GM12878 (cell line): ENCODE data around the gene AREG.

Experiments used
- SUZ12 ChIP-seq: fragments of 200-600 bp; sonication (generic); IDR thresholded peaks from one replicate; pipeline ENCODE4 v1.6.1; 2018; ENCODE audit warnings: antibody characterized with exemption, mild to moderate bottlenecking; ENCODE audit not compliant: unreplicated experiment
- TF ChIP-seq, protein P1 (sequence below): IDR thresholded peaks from 2 replicates; pipeline ENCODE4 v1.6.1; 2012; ENCODE audit warnings: low read depth, low read length, improper control_type of control experiment

DNA sequence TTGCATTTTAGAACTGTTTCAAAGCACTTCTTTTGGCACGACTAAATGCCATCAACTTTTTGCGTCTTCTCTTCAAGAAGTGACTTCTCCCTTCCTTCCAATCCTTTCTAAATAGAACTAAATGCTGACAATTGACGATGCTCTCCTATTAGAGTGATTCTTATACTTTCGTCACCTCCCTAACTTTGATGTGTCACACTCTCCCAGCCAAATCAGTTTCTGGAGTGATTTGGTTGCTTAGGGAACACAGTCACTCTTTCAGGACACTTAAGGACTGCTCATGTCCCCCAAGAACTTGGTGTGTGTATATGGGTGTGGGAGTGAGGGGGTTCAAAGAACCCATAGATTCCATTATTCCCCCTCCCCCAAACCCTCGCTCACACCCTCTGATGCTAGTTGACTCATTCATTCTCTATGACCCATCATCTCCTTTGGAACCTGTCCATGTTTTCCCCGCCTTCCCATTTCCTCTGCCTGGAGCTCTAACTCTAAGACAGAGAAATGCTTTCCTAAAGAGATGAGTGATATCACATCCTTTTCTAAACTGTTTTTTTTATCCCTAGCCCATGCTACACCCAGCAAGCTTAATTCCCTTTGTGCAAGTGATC is 26.8 kb upstream of the AREG start:
- TF ChIP-seq, protein P1, sequence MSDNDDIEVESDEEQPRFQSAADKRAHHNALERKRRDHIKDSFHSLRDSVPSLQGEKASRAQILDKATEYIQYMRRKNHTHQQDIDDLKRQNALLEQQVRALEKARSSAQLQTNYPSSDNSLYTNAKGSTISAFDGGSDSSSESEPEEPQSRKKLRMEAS = no peak
- no peak for TF ChIP-seq SUZ12
